Endometrial microvascular endothelial cells (primary cell): ENCODE results near the gene OCA2. TPM values are rescaled to one million over a fixed set of nuclear protein-coding genes. Genes with fewer than 3 reads are reported as not detected.
"Not testable (repeated sequence)": the region's sequence is repeated elsewhere in the genome, so short reads cannot be mapped to it uniquely, and the experiment has no call there.

ENCODE experiments used
- in situ Hi-C: cut with HindIII; loops from 2 replicates; pipeline ENCODE4 v1.10.0; 2017; ENCODE audit warnings: low sequenced_read_pairs, low pct_unique_long_range_greater_than_20kb; ENCODE audit errors: inconsistent ontology term
- total RNA-seq: library from RNA; depleted of rRNA; stranded (reverse); fragments of >200 nt; gene quantifications from one replicate; pipeline ENCODE4 v1.2.3, GENCODE V29; 2015; ENCODE audit errors: inconsistent ontology term

Gene OCA2
- total RNA-seq, 1 donor from 2014 or later: not detected

DNA sequence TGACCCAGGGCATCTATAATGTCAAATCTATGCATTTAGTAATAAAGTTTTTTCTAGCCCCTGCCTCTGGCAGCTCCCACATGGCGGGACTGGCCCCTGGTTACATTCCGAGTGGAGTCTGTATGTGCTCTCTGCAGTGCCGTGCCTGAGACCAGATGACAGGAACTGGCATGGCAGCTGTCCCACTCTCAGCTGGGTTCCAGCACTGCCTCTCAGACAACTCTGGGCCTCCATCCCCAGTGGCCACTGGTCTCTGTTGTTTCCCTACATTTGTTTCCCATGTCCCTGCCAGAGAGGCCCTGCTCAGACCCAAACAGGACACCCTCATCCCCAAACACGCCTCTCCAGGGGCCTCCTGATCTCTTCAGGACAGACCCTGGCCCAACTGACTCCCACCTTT, 109.3 kb downstream of the OCA2 start:
- in situ Hi-C loops: no loop called here

DNA sequence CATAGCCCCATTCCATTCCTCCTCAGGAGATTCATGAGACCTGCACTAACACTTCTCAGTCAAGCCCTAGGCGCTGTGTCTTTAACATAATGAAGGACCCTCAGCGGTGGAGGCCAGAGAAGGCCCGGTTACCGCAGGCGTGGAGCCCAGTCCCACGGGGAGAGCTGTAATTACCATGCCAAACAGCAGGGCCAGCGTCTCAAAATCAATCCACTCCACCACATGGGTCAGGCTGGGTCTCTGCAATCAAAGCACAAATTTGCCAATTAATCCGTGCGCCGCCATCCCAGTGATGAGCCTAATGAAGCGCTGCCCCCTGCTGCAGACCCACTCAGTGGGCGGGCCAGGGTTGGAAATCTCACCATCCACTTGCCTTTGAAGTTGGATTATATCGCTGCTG, 109.7 kb downstream of the OCA2 start:
- in situ Hi-C loops: no loop called here

DNA sequence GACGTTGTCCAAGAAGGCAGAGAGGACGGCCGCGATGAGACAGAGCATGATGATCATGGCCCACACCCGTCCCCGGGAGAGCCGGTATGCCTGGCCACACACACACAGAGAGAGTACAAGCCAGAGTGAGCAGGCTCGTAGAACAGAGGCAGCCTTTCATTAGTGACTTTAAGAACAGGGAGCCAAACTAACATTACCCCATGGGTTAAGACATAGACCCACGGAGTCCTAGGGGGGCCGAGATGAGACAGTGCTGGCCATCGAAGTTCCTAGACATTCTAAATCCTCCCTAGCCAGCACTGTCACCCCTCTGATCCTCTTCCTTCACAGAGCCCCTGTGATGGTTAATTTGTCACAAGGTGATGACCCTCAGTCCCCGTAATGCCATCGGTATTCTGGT, 114.0 kb downstream of the OCA2 start:
- in situ Hi-C loops: no loop called here

DNA sequence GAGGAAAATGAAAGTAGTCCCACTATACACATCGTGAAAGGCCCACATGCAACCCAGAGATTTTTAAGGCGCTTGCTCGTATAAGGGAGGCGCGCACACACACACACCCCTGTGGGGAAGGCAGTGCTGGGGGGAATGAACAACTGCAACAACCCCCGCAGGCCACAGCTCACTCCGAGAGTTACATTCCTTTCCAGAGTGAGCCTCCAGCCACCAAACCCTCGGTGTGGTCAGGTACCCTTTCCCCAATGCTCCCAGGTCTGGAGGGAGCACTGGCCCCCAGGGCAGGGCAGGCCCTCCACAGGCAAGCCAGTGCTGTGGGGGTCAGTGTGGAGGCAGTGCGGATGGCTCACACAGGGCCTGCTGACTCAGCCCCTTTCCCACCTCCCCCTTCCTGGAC, 115.6 kb downstream of the OCA2 start:
- in situ Hi-C loops: no loop called here

DNA sequence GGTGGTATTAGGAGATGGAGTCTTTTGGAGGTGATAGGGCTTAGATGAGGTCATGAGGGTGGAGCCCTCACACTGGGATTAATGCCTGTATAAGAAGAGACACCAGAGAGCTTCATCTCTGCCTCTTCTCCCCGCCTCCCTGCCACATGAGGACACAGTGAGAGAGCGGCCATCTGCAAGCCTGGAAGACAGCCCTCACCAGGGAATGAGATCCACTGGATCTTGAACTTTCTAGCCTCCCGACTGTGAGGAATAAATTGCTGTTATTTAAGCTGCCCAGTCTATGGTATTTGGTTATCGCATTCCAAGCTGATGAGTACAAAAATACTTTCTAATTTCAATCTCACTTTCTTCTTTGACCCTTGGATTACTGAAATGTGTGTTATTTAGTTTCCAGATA, 121.4 kb downstream of the OCA2 start:
- in situ Hi-C loops: no loop called here

DNA sequence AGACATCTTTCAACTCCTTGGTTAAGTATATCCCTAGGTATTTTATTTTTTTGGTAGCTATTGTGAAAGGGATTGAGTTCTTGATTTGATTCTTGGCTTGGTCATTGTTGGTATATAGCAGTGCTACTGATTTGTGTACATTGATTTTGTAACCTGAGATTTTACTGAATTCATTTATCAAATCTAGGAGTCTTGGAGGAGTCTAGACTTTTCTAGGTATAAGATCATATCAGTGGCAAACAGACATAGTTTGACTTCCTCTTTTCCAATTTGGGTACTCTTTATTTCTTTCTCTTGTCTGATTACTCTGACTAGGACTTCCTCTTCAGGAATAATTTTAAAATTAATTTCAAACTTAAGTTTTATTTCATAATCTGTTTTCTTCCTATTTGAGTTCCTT, 125.2 kb downstream of the OCA2 start:
- in situ Hi-C loops: no loop called here

DNA sequence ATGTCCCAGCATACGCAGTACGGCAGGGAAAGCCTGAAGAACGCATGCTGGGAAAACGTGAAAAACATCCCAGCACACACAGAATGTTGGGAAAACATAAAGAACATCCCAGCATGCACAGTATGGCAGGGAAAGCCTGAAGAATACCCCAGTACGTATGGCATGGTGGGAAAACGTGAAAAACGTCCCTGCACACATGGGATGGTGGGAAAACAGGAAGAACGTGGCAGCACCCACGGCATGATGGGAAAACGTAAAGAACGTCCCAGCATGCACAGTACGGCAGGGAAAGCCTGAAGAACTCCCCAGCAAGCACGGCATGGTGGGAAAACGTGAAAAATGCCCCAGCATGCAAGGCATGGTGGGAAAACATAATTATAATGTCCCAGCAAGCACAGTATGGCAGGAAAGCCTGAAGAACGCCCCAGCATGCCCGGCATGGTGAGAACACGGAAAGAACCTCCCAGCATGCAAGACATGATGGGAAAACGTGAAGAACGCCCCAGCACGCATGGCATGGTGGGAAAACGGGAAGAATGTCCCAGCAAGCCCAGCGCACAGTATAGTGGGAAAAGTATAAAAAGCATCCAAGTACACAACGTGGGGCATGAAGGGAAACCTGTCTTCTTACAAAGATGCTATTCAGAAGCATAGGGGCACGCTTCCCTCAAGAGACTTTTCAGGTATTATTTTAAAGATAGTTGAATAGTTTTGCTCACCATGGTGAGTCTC, 128.3 kb downstream of the OCA2 start:
- in situ Hi-C loops: no loop called here

DNA sequence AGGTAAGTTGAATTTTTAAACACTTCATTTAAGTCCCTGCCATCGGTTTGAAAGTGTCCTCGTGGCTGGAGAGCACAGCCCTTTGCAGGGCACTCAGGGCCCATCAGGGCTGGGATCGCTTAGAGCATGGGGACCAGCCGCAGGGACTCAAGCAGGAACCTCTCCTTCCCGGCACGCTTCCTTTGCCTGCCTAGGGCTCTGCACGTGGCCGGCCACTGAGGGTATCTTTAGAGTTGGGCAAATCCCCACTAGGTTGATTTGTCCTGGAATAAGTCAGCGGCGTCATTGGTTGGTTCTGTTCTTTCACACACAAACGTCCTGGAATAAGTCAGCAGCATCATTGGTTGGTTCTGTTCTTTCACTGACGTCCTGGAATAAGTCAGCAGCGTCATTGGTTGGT, 131.6 kb downstream of the OCA2 start:
- in situ Hi-C loops: no loop called here

DNA sequence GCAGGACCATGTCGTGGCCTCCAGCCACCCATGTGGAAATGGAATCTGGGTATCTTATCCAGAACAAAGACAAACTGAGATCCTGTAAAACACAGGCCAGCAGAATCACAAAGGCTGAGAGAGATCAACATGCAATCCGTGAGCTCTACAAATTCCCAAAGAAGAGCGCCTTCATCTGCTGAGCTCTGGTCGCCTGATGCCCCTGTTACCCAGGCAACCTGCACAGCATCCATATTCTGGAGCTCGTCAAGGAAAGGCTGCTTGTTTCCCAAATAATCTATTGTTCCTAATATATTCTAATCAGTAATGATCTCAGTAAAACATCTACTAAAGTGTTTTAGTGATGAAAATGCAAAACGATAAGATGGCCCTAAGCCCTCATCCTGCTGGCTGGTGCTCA, 133.6 kb downstream of the OCA2 start:
- in situ Hi-C loops: no loop called here

DNA sequence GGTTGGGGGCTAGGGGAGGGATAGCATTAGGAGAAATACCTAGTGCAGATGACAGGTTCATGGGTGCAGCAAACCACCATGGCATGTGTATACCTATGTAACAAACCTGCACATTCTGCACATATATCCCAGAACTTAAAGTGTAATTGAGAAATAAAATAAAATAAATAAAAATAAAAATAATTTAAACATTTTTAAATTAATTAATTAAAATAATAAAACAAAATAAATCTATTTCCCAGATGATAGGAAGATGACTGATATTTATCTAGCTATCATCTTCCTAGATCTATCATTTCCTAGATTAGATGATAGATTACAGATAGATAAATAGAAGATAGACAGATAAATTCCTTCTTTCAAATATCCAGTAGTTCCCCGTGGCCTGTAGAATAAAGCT, 137.3 kb downstream of the OCA2 start:
- in situ Hi-C loops: no loop called here

DNA sequence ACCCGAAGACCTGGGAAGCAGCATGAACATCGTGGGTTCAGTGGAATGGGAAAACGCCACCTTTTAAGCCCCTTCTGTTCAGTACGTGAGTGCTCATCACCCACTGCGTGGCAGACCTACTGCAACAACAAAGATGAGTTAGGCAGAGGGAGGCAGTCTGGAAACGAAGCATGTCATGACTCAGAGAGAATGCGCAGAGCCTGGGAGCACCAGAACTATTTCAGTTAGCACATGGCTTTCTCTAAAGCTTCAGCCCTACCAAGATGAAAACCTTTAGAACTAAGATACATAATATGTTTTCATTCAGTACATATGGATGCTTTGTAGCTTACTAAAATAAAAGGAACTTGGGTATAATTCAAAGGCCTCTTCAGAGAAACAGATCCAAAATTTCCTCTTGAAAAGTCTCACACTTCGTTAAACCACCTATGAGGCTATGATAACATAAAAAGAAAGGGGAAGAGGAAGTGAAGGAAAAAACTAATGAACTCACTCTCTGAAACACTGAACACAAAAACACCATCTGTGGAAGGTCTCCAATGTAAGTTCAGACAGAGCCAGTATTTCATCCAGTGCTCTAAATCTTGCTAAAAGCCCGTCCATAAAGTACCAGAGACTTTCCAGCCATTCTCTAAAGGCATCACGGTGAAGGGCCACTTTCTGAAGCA, 140.1 kb downstream of the OCA2 start:
- in situ Hi-C loops: no loop called here

DNA sequence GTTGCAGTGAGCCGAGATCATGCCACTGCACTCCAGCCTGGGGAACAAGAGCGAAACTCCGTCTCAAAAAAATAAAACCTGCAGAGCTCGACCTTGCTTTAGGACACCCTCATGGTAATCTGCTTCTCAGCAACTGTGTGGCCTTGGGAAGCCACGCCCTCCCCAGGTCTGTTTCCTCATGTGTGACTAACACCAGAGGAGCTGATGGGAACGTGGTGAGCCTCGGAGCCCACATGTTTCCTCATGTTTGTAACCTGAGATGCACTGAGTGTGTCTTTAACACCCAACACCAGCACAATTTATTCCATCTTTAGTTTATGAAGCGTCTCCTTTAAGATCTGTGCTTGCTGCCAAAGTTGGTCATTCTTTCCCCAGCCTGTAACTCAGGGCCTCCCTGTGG, 142.8 kb downstream of the OCA2 start:
- in situ Hi-C loops: no loop called here

DNA sequence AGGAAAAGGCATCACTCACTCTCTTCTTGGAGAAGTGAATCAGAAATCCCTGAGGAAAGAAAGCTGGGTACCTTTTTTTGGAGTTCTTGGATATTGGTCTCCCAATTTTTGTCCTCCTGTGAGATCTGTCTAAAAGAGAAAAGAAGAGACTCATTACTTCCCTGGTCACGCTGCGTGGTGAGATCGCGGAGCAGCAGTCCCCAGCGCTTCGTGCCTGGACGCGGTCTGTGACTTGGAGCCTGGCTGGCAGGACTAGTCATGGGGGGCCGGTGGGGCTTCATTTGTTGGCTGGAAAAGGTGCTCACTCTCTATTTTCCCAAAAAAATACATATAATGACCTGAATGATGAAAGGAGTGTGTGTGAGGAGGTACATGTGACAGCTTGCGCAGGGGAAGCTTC, 144.0 kb downstream of the OCA2 start:
- in situ Hi-C loops: no loop called here

DNA sequence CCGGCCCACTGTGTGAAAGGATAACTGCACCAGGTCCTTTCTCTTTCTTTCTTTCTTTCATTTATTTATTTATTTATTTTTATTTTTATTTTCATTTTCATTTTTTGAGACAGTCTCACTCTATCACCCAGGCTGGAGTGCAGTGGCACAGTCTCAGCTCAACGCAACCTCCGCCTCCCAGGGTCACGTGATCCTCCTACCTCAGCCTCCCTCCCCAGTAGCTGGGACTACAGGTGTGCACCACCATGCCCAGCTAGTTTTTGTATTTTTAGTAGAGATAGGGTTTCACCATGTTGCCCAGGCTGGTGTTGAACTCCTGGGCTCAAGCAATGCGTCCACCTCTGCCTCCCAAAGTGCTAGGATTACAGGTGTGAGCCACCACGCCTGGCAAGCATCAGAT, 146.5 kb downstream of the OCA2 start:
- in situ Hi-C loops: not testable (repeated sequence)

DNA sequence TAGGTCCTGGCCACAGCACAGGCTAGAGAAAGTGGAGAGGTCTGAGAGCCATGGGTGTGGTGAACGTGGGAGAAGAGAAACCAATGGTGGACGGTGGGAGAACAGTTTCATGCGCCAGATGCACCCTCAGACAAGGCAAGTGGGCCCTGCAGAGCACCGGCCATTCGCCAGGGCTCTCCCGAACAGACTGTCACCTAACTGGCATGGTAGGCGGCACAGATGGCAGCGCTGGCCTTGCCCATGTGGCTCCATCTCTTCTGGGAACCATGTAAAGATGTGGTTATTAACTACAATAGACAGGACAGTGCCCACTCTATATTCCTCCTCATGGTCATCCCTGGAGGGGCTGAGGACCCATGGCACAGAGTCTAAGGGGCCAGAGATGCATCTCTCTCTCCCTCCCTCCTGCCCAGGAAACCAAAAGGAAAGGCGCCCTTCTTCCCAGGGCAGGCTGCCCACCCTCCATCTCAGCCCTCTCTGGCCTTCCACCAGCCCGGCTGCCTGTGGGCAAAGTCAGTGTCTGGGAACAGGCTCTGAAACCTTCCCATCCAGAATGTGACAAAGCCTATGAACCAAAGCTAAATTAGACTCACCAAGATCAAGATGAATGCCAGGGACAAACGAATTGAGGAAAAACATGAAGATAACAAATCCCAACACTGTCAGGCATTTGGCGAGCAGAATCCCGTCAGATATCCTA, 147.8 kb downstream of the OCA2 start:
- in situ Hi-C loops: no loop called here

DNA sequence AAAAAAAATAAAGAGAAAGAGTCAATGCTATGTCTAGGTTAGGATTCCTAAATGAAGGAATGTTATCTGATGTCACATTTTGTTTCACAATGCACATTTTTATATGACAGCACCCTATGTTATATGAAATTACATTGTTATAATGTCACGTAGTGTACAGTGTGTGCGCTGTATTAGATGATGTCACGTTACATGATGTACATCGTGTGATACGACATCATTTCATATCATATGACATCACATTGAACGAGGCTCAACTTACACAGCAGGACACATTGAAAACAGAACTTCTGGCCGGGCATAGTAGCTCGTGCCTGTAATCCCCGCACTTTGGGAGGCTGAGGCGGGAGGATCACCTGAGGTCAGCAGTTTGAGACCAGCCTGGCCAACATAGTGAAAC, 150.0 kb downstream of the OCA2 start:
- in situ Hi-C loops: no loop called here

DNA sequence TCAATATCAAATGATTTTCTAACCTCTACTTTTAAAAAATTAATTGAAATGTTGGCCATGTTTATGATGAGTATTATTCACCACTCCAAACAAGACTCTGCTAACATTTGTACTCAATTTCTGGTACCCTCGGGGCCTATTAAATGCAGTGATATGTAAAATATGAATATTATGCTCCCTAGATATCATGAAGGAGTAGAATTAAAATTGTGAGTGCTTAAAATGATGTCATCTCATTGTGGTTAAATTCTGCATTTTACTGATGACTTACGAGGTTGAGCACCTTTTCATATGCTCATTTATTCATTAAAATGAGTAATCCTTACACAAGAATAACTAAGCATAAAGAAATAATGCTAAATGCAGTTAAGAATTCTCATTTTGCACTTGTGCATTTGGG, 159.9 kb downstream of the OCA2 start:
- in situ Hi-C loops: no loop called here

DNA sequence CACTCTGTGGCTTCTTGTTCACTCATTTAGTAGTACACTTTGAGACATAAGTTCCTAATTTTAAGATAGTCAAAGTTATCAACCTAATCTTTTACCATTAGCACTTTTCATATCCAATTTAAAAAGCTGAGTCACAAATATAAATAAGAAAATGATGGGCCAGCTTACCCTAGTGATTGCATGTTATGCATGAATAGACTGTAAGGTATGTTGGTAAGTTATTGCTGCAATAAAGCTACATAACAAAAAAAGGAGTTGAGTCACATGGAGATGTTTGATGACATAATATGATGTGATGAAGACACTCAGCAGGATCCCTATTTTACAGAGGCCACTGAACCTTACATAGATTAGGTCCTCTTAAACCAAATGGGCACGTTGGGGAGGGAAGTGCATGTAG, 161.3 kb downstream of the OCA2 start:
- in situ Hi-C loops: no loop called here

DNA sequence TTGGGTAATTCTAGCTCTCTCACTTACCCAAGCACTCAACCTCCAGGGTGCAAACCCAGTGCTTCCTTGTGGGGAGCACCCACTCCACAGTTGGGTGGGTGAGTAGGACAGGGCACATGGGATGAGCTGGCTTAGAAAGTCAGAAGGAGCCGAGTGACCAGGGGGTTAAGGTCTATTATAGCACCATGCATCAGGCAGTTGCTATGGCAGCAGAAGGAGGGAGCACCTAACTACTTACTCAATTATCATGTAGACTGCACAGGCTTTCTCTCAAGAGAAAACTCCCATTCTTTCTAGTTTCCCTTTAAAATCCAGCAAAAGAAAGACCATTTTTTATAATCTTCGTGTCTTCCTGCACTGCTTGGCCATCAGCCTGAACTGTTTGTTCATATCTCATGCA, 163.0 kb downstream of the OCA2 start:
- in situ Hi-C loops: no loop called here

DNA sequence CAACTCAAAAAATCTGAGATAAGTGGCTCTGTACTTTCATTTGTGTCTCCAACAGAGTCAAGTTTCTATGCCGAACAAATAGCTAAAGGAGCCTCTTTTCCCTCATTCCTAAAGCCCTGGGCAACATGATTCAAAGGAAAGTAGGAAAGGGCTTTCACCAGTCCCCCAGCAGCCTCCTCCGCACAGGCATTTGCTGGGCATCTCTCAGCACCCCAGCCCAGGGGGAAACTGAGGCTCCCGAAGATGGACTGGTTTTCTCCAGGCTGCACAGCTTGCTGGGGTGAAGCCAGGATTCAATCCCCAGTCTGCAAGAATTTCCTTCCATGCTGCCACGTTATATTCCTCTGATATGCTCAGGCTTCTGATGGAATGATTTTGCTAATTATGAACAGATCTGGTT, 163.8 kb downstream of the OCA2 start:
- in situ Hi-C loops: no loop called here
